HepG2 (cell line): ENCODE data around the gene WIF1. TPM values are rescaled to one million over a fixed set of nuclear protein-coding genes. Genes with fewer than 3 reads are reported as not detected.

Experiments used
- DZIP1 ChIP-seq: sonication (generic); formaldehyde crosslinking; IDR thresholded peaks from 2 replicates; pipeline ENCODE4 v1.5.0; 2020; ENCODE audit warnings: mild to moderate bottlenecking, missing genetic modification reagents
- GFI1 ChIP-seq: sonication (generic); formaldehyde crosslinking; IDR thresholded peaks from 2 replicates; pipeline ENCODE4 v1.5.0; 2020; ENCODE audit warnings: missing genetic modification reagents, mild to moderate bottlenecking, borderline replicate concordance
- GMEB2 ChIP-seq: IDR thresholded peaks from 2 replicates; pipeline ENCODE4 v1.6.1; 2016; ENCODE audit warnings: missing biosample characterization, missing genetic modification reagents, low read depth
- KIAA2018 ChIP-seq: sonication (generic); formaldehyde crosslinking; IDR thresholded peaks from 2 replicates; pipeline ENCODE4 v1.5.0; 2020; ENCODE audit warnings: mild to moderate bottlenecking, missing genetic modification reagents, borderline replicate concordance
- KLF16 ChIP-seq, 2 experiments: sonication (generic) in 1 of 2; formaldehyde crosslinking in 1 of 2; IDR thresholded peaks; 2 replicates each; pipeline versions ENCODE4 v1.6.1 to v1.8.0; 2016 to 2023; ENCODE audit warnings: missing genetic modification reagents in 2 of 2, missing compliant biosample characterization in 1 of 2
- MYC ChIP-seq: sonication (generic); formaldehyde crosslinking; IDR thresholded peaks from 2 replicates; pipeline ENCODE4 v1.9.0; 2021; ENCODE audit warnings: missing genetic modification reagents, borderline replicate concordance
- RFX3 ChIP-seq: IDR thresholded peaks from 2 replicates; pipeline ENCODE4 v1.6.1; 2016; ENCODE audit warnings: missing biosample characterization, missing genetic modification reagents
- RXRA ChIP-seq: sonication (generic); formaldehyde crosslinking; IDR thresholded peaks from 2 replicates; pipeline ENCODE4 v1.5.1; 2020; ENCODE audit warnings: missing genetic modification reagents
- ZNF674 ChIP-seq: sonication (generic); formaldehyde crosslinking; IDR thresholded peaks from 2 replicates; pipeline ENCODE4 v1.5.0; 2020; ENCODE audit warnings: low read depth, mild to moderate bottlenecking, missing genetic modification reagents
- polyA plus RNA-seq, 8 experiments: library from polyadenylated mRNA; depleted of rRNA in 3 of 8; stranded (reverse) in 7 of 8; unstranded in 1 of 8; fragments of >200 nt; fragmentation: Illumina TruSeq in 4 of 8; extraction: Trizol in 4 of 8; gene quantifications; 2 replicates each; pipeline versions ENCODE4 v1.2.1 to v1.2.3, GENCODE V29; 2011 to 2016; ENCODE audit warnings: low read depth in 4 of 8, missing spikeins in 1 of 8, mixed read lengths in 1 of 8; ENCODE audit not compliant: insufficient read depth in 1 of 8
- total RNA-seq, 5 experiments: library from RNA; depleted of rRNA; stranded (reverse); fragments of >200 nt; fragmentation: Illumina TruSeq; extraction: Trizol; gene quantifications; 2 replicates each; pipeline ENCODE4 v1.2.3, GENCODE V29; 2016; ENCODE audit warnings: low read depth in 1 of 5
- TF ChIP-seq, protein P1 (sequence below): sonication (generic); formaldehyde crosslinking; IDR thresholded peaks from 2 replicates; pipeline ENCODE4 v1.9.0; 2021; ENCODE audit warnings: missing genetic modification reagents, mild to moderate bottlenecking, borderline replicate concordance
- TF ChIP-seq, protein P2 (sequence below): IDR thresholded peaks from 2 replicates; pipeline ENCODE4 v1.6.1; 2016

The WIF1 gene
- total and polyA plus RNA-seq, 2 of the 13 experiments (the other 11 are each of a cell fraction or from before 2014, with no cell fraction given): not detected

DNA sequence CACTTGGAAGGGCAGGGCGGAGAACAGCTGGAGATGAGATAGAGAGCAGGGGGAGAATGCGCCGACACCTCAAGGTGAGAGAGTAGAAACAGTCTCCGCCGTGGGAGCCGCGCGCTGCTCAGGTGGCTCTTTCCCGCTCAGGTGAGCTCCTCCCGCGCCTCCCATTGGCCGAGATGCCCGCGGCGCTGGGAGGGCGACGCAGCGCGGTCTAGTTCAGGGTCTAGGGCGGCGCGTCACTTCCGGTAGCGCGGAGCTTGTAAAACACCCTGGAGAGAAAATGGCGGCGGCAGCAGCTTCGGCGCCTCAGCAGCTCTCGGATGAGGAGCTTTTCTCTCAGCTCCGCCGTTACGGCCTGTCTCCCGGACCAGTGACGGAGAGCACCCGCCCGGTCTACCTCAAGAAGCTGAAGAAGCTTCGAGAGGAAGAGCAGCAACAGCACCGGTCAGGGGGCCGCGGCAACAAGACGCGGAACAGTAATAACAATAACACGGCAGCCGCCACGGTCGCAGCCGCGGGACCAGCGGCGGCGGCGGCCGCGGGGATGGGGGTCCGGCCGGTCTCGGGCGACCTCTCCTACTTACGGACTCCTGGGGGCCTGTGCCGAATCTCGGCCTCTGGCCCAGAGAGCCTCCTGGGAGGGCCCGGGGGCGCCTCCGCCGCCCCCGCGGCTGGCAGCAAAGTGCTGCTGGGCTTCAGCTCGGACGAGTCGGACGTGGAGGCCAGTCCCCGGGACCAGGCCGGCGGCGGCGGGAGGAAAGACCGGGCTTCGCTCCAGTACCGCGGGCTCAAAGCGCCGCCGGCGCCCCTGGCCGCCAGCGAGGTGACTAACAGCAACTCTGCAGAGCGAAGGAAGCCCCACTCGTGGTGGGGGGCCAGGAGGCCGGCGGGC, 48.5 kb upstream of the WIF1 start, which contains the start of gene LEMD3 (continued):
- TF ChIP-seq KLF16 (CRISPR knock-in tag; IDR thresholded peaks at IDR 0.05): peak; percentile 86 to 99
- peak; percentile 97; the same call in 1 of the 2 replicates for TF ChIP-seq KIAA2018 (CRISPR knock-in tag)
- peak; percentile 89 for TF ChIP-seq MYC (CRISPR knock-in tag)
- TF ChIP-seq GMEB2 (CRISPR knock-in tag): peak; percentile 82
- peak; percentile 36; the same call in 1 of the 2 replicates for TF ChIP-seq RFX3
- TF ChIP-seq DZIP1 (CRISPR knock-in tag): peak; percentile 100
- TF ChIP-seq, protein P1, sequence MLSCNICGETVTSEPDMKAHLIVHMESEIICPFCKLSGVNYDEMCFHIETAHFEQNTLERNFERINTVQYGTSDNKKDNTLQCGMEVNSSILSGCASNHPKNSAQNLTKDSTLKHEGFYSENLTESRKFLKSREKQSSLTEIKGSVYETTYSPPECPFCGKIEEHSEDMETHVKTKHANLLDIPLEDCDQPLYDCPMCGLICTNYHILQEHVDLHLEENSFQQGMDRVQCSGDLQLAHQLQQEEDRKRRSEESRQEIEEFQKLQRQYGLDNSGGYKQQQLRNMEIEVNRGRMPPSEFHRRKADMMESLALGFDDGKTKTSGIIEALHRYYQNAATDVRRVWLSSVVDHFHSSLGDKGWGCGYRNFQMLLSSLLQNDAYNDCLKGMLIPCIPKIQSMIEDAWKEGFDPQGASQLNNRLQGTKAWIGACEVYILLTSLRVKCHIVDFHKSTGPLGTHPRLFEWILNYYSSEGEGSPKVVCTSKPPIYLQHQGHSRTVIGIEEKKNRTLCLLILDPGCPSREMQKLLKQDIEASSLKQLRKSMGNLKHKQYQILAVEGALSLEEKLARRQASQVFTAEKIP (CRISPR knock-in tag): no peak
- peak; percentile 74; the same call in 1 of the 2 replicates for TF ChIP-seq ZNF674 (CRISPR knock-in tag)
- peak; percentile 79; the same call in 1 of the 2 replicates for TF ChIP-seq GFI1
- TF ChIP-seq RXRA (CRISPR knock-in tag): peak; percentile 91
- TF ChIP-seq, protein P2, sequence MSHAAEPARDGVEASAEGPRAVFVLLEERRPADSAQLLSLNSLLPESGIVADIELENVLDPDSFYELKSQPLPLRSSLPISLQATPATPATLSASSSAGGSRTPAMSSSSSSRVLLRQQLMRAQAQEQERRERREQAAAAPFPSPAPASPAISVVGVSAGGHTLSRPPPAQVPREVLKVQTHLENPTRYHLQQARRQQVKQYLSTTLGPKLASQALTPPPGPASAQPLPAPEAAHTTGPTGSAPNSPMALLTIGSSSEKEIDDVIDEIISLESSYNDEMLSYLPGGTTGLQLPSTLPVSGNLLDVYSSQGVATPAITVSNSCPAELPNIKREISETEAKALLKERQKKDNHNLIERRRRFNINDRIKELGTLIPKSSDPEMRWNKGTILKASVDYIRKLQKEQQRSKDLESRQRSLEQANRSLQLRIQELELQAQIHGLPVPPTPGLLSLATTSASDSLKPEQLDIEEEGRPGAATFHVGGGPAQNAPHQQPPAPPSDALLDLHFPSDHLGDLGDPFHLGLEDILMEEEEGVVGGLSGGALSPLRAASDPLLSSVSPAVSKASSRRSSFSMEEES (CRISPR knock-in tag): peak; percentile 97
